ENCODE results near the gene GRIK3. TPM values are rescaled to one million over a fixed set of nuclear protein-coding genes. Genes with fewer than 3 reads are reported as not detected.

Gene GRIK3
- total RNA-seq, 4 donors from 2014 or later: 0.13 to 0.42 (median 0.15) TPM; not detected in 1

DNA sequence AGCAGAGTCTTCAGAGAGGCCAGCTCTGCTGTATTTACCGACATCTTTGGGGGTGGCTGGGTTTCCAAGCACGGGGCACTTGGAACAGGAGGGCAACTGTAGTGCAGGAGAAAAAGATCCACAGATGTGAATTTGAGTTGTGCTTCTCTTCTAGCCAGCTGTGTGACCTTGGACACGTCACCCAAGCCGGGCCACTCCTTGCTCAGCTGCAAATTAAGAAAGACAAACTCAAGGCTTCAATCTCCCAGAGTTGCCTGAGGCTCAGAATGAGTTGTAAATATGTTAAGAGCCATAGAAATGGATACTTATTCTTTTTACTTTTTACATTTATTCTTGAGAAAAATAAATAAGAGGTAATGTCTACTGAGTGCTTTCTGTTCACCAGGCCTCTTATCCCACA is 24.3 kb downstream of the GRIK3 start:
- Histone ChIP-seq H3K9me3 (no peaks in the 10 kb centered on the region), H3K27me3 (no peaks in the 10 kb centered on the region), H3K36me3 (no peaks in the 10 kb centered on the region), H3K27ac (no peak overlapping the region), H3K4me3 (replicated peaks in 1 of 3) (no peak overlapping the region), H3K4me1 (no peaks in the 10 kb centered on the region)
- no peak for DNase-seq
- TF ChIP-seq POLR2A (IDR thresholded peaks at IDR 0.05): no peak
- TF ChIP-seq, protein P1, sequence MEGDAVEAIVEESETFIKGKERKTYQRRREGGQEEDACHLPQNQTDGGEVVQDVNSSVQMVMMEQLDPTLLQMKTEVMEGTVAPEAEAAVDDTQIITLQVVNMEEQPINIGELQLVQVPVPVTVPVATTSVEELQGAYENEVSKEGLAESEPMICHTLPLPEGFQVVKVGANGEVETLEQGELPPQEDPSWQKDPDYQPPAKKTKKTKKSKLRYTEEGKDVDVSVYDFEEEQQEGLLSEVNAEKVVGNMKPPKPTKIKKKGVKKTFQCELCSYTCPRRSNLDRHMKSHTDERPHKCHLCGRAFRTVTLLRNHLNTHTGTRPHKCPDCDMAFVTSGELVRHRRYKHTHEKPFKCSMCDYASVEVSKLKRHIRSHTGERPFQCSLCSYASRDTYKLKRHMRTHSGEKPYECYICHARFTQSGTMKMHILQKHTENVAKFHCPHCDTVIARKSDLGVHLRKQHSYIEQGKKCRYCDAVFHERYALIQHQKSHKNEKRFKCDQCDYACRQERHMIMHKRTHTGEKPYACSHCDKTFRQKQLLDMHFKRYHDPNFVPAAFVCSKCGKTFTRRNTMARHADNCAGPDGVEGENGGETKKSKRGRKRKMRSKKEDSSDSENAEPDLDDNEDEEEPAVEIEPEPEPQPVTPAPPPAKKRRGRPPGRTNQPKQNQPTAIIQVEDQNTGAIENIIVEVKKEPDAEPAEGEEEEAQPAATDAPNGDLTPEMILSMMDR (IDR thresholded peaks at IDR 0.05): no peak
- WGBS, 2 donors: 49 to 70% methylated on average over 4 of the region's 4 CpGs
- intact Hi-C loops (cut with DNase I): no loop called here

DNA sequence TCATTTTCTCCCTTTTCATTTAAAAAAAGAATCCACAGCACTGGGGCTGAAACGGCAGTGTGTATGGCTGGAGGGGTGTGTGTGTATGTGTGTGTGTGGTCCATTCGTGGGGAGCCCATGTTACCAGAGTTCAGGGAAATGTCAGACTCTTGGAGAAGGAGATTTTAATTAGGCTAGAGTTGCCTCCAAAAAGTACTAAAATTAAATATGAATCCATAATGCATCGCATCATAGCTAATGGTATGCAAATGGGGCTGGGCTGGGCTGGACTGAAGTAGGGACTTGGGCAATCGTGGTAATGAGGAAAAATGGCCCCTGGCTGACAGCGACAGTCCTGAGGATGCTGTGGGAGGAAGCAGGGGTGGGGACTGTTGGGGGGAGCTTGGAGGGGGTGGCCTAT is 24.8 kb downstream of the GRIK3 start:
- H3K4me3 ChIP-seq (replicated peaks in 1 of 3): no peak overlapping the region

DNA sequence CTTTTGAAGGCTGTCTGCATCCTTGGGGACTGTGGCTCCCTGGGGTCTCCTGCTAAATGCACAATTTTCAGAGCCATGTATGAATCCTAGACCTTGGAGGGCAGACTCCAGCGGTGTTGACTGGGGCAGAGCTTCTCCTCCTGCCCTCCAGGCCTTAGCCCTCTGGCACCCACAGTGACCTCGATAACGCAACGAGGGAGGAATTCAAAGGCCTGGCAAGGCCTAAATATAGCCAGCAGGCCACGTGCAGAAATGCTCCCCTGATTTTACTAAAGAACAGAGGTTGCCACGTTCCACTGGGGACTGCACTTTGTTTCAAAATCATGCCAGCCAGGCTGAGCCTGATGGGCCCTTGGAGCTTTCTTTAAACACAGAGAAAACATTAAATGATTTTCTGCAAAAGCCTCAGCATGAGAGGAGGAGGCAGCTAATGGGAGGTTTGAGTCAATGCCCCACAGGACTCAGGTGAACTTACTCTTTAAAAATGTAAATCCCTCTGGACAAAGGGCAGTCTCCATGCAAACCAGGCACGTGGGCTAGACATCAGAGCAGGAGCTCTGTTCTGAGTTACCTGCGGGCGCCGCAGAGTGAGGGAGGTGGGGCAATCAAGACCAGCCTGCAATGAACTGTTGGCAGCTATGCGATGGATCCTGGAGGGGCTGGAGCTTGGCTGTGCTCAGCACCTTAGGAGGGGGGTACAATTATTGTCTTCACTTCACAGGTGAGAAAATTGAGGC is 28.0 kb downstream of the GRIK3 start:
- H3K9me3 ChIP-seq: no peaks in the 10 kb centered on the region
- 75 to 76% methylated on average over 8 to 11 of the region's 11 CpGs for WGBS, 2 donors
- no peak for TF ChIP-seq POLR2A (IDR thresholded peaks at IDR 0.05)
- TF ChIP-seq, protein P1 (IDR thresholded peaks at IDR 0.05): no peak
- no peaks in the 10 kb centered on the region for H3K27me3 ChIP-seq
- no peaks in the 10 kb centered on the region for H3K4me1 ChIP-seq
- DNase-seq: no peak
- no peaks in the 10 kb centered on the region for H3K36me3 ChIP-seq
- intact Hi-C loops (cut with DNase I): no loop called here
- no peak overlapping the region for H3K4me3 ChIP-seq (replicated peaks in 1 of 3)
- no peak overlapping the region for H3K27ac ChIP-seq

More for the DNA sequence above, 24.8 kb downstream of the GRIK3 start:
- Histone ChIP-seq H3K4me1 (no peaks in the 10 kb centered on the region), H3K36me3 (no peaks in the 10 kb centered on the region), H3K27me3 (no peaks in the 10 kb centered on the region), H3K27ac (no peak overlapping the region), H3K9me3 (no peaks in the 10 kb centered on the region)
- intact Hi-C loops (cut with DNase I): no loop called here
- TF ChIP-seq, protein P1 (IDR thresholded peaks at IDR 0.05): no peak
- no peak for TF ChIP-seq POLR2A (IDR thresholded peaks at IDR 0.05)
- WGBS, 2 donors: 42 to 53% methylated on average over 5 of the region's 5 CpGs
- no peak for DNase-seq

DNA sequence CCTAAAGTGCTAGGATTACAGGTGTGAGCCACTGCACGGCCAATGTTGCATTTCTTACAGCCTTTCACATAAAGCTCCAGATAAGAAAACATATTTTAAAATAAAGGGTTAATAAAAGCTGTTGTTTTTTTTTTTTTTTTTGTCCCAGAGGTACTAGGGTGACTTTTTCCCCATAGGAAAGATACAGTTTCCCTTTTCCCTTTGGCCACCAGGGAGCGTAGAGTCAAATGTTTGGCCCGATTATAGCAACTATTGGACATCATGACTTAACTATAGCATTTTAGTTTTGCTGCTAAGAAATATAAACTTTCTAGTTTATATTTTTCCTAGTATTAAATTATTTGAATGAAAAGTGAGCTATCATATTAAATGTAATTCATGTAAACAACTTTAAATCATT is 31.4 kb downstream of the GRIK3 start:
- H3K27ac ChIP-seq: no peak overlapping the region
- intact Hi-C loops (cut with DNase I): no loop called here

DNA sequence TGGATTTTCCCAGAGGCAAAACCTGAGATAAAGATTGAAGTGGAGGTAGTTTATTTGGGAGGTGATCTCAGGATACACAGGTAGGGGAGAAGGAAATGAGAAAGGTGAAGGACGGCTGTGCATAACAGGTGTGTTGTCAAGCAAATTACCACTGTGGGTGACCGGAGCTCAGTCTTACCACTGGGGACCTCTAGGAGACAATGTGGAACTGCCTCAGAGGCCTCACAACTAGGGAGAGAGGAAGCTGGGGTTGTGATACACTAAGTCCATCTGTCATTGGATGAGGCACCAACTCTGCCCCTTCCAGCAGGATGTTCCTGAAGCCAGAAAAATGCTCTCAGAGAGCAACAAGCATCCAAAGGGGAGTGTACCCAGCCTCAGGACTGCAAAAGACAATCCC is 32.6 kb downstream of the GRIK3 start:
- Histone ChIP-seq H3K4me1 (no peaks in the 10 kb centered on the region), H3K27ac (no peak overlapping the region), H3K4me3 (replicated peaks in 1 of 3) (no peak overlapping the region), H3K9me3 (no peaks in the 10 kb centered on the region), H3K27me3 (no peaks in the 10 kb centered on the region), H3K36me3 (no peaks in the 10 kb centered on the region)
- intact Hi-C loops (cut with DNase I): no loop called here
- no peak for DNase-seq
- WGBS, 2 donors: 28% methylated on average over 2 of the region's 2 CpGs
- no peak for TF ChIP-seq POLR2A (IDR thresholded peaks at IDR 0.05)
- TF ChIP-seq, protein P1 (IDR thresholded peaks at IDR 0.05): no peak

More for the DNA sequence above, 31.4 kb downstream of the GRIK3 start:
- TF ChIP-seq, protein P1 (IDR thresholded peaks at IDR 0.05): no peak
- TF ChIP-seq POLR2A (IDR thresholded peaks at IDR 0.05): no peak
- no peak overlapping the region for H3K4me3 ChIP-seq (replicated peaks in 1 of 3)
- no peaks in the 10 kb centered on the region for H3K27me3 ChIP-seq
- H3K36me3 ChIP-seq: no peaks in the 10 kb centered on the region
- no peak for DNase-seq
- no peaks in the 10 kb centered on the region for H3K9me3 ChIP-seq
- WGBS, 2 donors: 89 to 91% methylated on average over 3 of the region's 3 CpGs
- no peaks in the 10 kb centered on the region for H3K4me1 ChIP-seq
